ENCODE data around the gene GMCL2. TPM values are rescaled to one million over a fixed set of nuclear protein-coding genes. Genes with fewer than 3 reads are reported as not detected.

Gene GMCL2
- total RNA-seq, 2 donors from 2014 or later, result 2.8 TPM; not detected in 1

- Histone ChIP-seq H3K36me3 (no peaks in the 10 kb centered on the region), H3K9me3 (no peaks in the 10 kb centered on the region), H3K27ac (no peak overlapping the region), H3K4me1 (replicated peaks) (no peaks in the 10 kb centered on the region), H3K27me3 (replicated peaks; ENCODE audit: insufficient read depth) (no peaks in the 10 kb centered on the region), H3K4me3 (no peak overlapping the region)
- 83% methylated on average over 10 of the region's 10 CpGs for WGBS
- intact Hi-C loops (cut with DNase I), result no loop called here
- DNase-seq (ENCODE audit: low spot score), result no peak
- TF ChIP-seq POLR2AphosphoS5 (IDR thresholded peaks at IDR 0.05), result no peak
- no peak for TF ChIP-seq CTCF (IDR thresholded peaks at IDR 0.05)
- TF ChIP-seq POLR2A (IDR thresholded peaks at IDR 0.05), result no peak
Measured at GRCh38 chr5:178136990-178137389, 50.2 kb downstream of the GMCL2 start.

Other genes starting within 250 kb of the GMCL2 start
- not detected for gene PROP1, start 191.1 kb downstream of the GMCL2 start, total RNA-seq
- 1 to 10 TPM; 2.3 to 4.7 TPM for gene N4BP3, start 73.8 kb downstream of the GMCL2 start, total RNA-seq
- gene RMND5B, start 56.4 kb downstream of the GMCL2 start, total RNA-seq, result 10 to 100 TPM; 33.7 to 39.1 TPM
- gene NHP2, start 33.5 kb downstream of the GMCL2 start, total RNA-seq, result 100 to 1,000 TPM; 270 to 284 TPM
- 100 to 1,000 TPM in 1 of 2 donors, 10 to 100 TPM in 1; 73.1 to 104 TPM for gene HNRNPAB, start 17.2 kb upstream of the GMCL2 start, total RNA-seq
- 100 to 1,000 TPM in 1 of 2 donors, 10 to 100 TPM in 1; 43.4 to 135 TPM for gene PHYKPL, start 45.4 kb upstream of the GMCL2 start, total RNA-seq

All from prostate gland (tissue), 2 donors.